Endothelial cell of umbilical vein (primary cell): ENCODE results near the gene RANBP3L. TPM values are rescaled to one million over a fixed set of nuclear protein-coding genes. Genes with fewer than 3 reads are reported as not detected.

Source experiments
- BruUV-seq: library from RNA; stranded (reverse); fragments of 400-500 nt; replicated peaks from 2 replicates; lab custom pipeline; 2021; lab: Mats Ljungman, UMichigan
- CTCF ChIA-PET: fragments of 300-600, 350-600 bp; sonication (Branson Sonifier 250); formaldehyde crosslinking; loops from one replicate; lab custom pipeline; 2021; ENCODE audit warnings: antibody characterized with exemption, inconsistent platforms; lab: Charles Lee
- POLR2A ChIA-PET: fragments of 300-600, 350-600 bp; sonication (Branson Sonifier 250); formaldehyde crosslinking; loops from one replicate; lab custom pipeline; 2021; ENCODE audit warnings: antibody characterized with exemption, inconsistent platforms; lab: Charles Lee
- DNase-seq: peaks from one replicate; pipeline ENCODE4 v3.0.0-alpha.2; 2011; ENCODE audit warnings: low read depth, low spot score
- FAIRE-seq: peaks from 2 replicates; lab custom pipeline; 2011; peaks lifted over from hg19 to GRCh38; lab: Jason Lieb, UNC
- H2AFZ ChIP-seq: 2 replicates; pipeline ENCODE4 v1.6.0; 2012; ENCODE audit warnings: low read depth, low read length, control low read depth, inconsistent platforms
- H3K27ac ChIP-seq: 2 replicates; pipeline ENCODE4 v1.5.1; 2011; ENCODE audit warnings: low read depth, mild to moderate bottlenecking, control low read depth, low read length, moderate library complexity; ENCODE audit not compliant: insufficient read depth
- H3K27me3 ChIP-seq, 2 experiments: 2 replicates each; pipeline versions ENCODE4 v1.6.0 to v1.6.1; 2011; ENCODE audit warnings: low read length in 2 of 2, mixed read lengths in 1 of 2; ENCODE audit not compliant: control insufficient read depth in 2 of 2, insufficient read depth in 2 of 2
- H3K36me3 ChIP-seq, 2 experiments: 2 replicates in 1 of 2; 3 replicates in 1 of 2; pipeline ENCODE4 v1.5.1; 2011; ENCODE audit warnings: low read length in 2 of 2, mild to moderate bottlenecking in 1 of 2, moderate library complexity in 1 of 2; ENCODE audit not compliant: control insufficient read depth in 2 of 2, insufficient read depth in 2 of 2; ENCODE audit errors: extremely low read depth in 1 of 2
- H3K4me1 ChIP-seq: 3 replicates; pipeline ENCODE4 v1.5.1; 2011; ENCODE audit warnings: mild to moderate bottlenecking, low read length; ENCODE audit not compliant: control insufficient read depth, insufficient read depth; ENCODE audit errors: extremely low read depth
- H3K4me2 ChIP-seq: 2 replicates; pipeline ENCODE4 v1.6.1; 2011; ENCODE audit warnings: low read length, control low read depth, mixed read lengths; ENCODE audit not compliant: insufficient read depth
- H3K4me3 ChIP-seq, 3 experiments: fragments of 200-600 bp in 1 of 3; sonication (generic), shearing (Covaris generic) in 1 of 3; replicated peaks in 1 of 3; 2 replicates each; pipeline ENCODE4 v1.5.1; 2011 to 2016; ENCODE audit warnings: control low read depth in 3 of 3, low read length in 3 of 3, mild to moderate bottlenecking in 2 of 3, inconsistent platforms in 1 of 3, low read depth in 1 of 3, moderate library complexity in 1 of 3; ENCODE audit not compliant: insufficient read depth in 1 of 3
- H3K79me2 ChIP-seq: 2 replicates; pipeline ENCODE4 v1.6.0; 2012; ENCODE audit warnings: low read length, inconsistent platforms; ENCODE audit not compliant: control insufficient read depth, insufficient read depth
- H3K9ac ChIP-seq: replicated peaks from 2 replicates; pipeline ENCODE3; 2011; ENCODE audit warnings: low read length, control low read depth; ENCODE audit not compliant: insufficient read depth; ENCODE audit errors: extremely low read depth
- H3K9me1 ChIP-seq: replicated peaks from 3 replicates; pipeline ENCODE4 v1.6.0; 2011; ENCODE audit warnings: mild to moderate bottlenecking, low read length; ENCODE audit not compliant: control insufficient read depth, insufficient read depth; ENCODE audit errors: extremely low read depth
- H3K9me3 ChIP-seq: replicated peaks from 2 replicates; pipeline ENCODE4 v1.5.1; 2012; ENCODE audit warnings: low read length, inconsistent platforms; ENCODE audit not compliant: control insufficient read depth, insufficient read depth
- H4K20me1 ChIP-seq: replicated peaks from 2 replicates; pipeline ENCODE3; 2011; ENCODE audit warnings: mild to moderate bottlenecking, low read length; ENCODE audit not compliant: control insufficient read depth, insufficient read depth; ENCODE audit errors: extremely low read depth
- CTCF ChIP-seq, 2 donors: IDR thresholded peaks; 1 replicate in 1 of 2; 2 replicates in 1 of 2; pipeline ENCODE4 v1.5.1; 2011; ENCODE audit warnings: low read length in 2 of 2, mild to moderate bottlenecking in 2 of 2, moderate library complexity in 2 of 2, control low read depth in 1 of 2, inconsistent platforms in 1 of 2, low read depth in 1 of 2; ENCODE audit not compliant: insufficient read depth in 1 of 2; ENCODE audit errors: extremely low read depth in 1 of 2
- EZH2 ChIP-seq: IDR thresholded peaks from 2 replicates; pipeline ENCODE4 v1.6.1; 2012; ENCODE audit warnings: borderline replicate concordance, low read depth, mild to moderate bottlenecking, moderate library complexity, low read length, inconsistent platforms; ENCODE audit not compliant: severe bottlenecking
- FOS ChIP-seq: IDR thresholded peaks from 2 replicates; pipeline ENCODE4 v1.6.1; 2011; ENCODE audit warnings: mild to moderate bottlenecking, low read length, moderate library complexity, borderline replicate concordance; ENCODE audit not compliant: insufficient read depth
- GATA2 ChIP-seq: IDR thresholded peaks from 2 replicates; pipeline ENCODE4 v1.7.0; 2011; ENCODE audit warnings: low read depth, mild to moderate bottlenecking, moderate library complexity, mixed read lengths, low read length; ENCODE audit not compliant: insufficient read length, insufficient read depth
- JUN ChIP-seq: IDR thresholded peaks from 2 replicates; pipeline ENCODE4 v1.6.1; 2011; ENCODE audit warnings: borderline replicate concordance, low read depth; ENCODE audit not compliant: insufficient read length, insufficient read depth
- MYC ChIP-seq: IDR thresholded peaks from one replicate; pipeline ENCODE4 v1.6.1; 2011; ENCODE audit warnings: mild to moderate bottlenecking, low read depth, low read length
- POLR2A ChIP-seq: IDR thresholded peaks from 2 replicates; pipeline ENCODE4 v1.6.1; 2012; ENCODE audit warnings: low read depth, mild to moderate bottlenecking, control low read depth, low read length
- POLR2AphosphoS5 ChIP-seq: IDR thresholded peaks from 2 replicates; pipeline ENCODE4 v1.6.1; 2012; ENCODE audit warnings: low read depth, mild to moderate bottlenecking, control low read depth, low read length, moderate library complexity; ENCODE audit not compliant: insufficient read depth
- dilution Hi-C: fragments of 300-500 bp; cut with MboI; formaldehyde crosslinking; loops from one replicate; pipeline ENCODE4 v1.15.0; 2019; ENCODE audit warnings: low sequenced_read_pairs; ENCODE audit not compliant: extremely low pct_ligation_motif_present
- intact Hi-C: fragments of 100-400 bp; cut with micrococcal nuclease; formaldehyde crosslinking; loops from one replicate; pipeline ENCODE4 v1.10.0; 2022
- polyA plus RNA-seq, 4 experiments: library from polyadenylated mRNA; depleted of rRNA in 3 of 4; stranded (reverse) in 3 of 4; unstranded in 1 of 4; fragments of >200 nt; gene quantifications; 2 replicates each; pipeline versions ENCODE4 v1.2.1 to v1.2.3, GENCODE V29; 2011 to 2012; ENCODE audit warnings: missing spikeins in 1 of 4
- total RNA-seq: library from RNA; stranded (reverse); gene quantifications from 2 replicates; pipeline ENCODE4 v1.2.3, GENCODE V29; 2021
- TF ChIP-seq, protein P1 (sequence below): IDR thresholded peaks from 2 replicates; pipeline ENCODE4 v1.6.1; 2011; ENCODE audit not compliant: insufficient read depth, insufficient read length

RANBP3L gene
- total and polyA plus RNA-seq, 2 donors (not counting 3 experiments of a cell fraction or from before 2014, with no cell fraction given), result not detected

GRCh38 chr5:36337597-36337996 is 35.9 kb upstream of the RANBP3L start:
- H3K9me1 ChIP-seq, result no peaks in the 10 kb centered on the region
- no peak for DNase-seq
- CTCF ChIA-PET, result no interaction called here
- H2AFZ ChIP-seq, result no peak overlapping the region
- dilution Hi-C loops, result no loop called here
- no TSS peak for BruUV-seq
- POLR2A ChIA-PET, result no interaction called here
- H3K27ac ChIP-seq, result no peak overlapping the region
- H3K9me3 ChIP-seq, result no peaks in the 10 kb centered on the region
- no peaks in the 10 kb centered on the region for H3K36me3 ChIP-seq
- no peaks in the 10 kb centered on the region for H3K27me3 ChIP-seq
- no peak for FAIRE-seq
- H3K9ac ChIP-seq, result no peak overlapping the region
- H3K4me1 ChIP-seq, result no peaks in the 10 kb centered on the region
- no peak overlapping the region for H3K4me3 ChIP-seq
- H3K4me2 ChIP-seq, result no peak overlapping the region
- intact Hi-C loops, result no loop called here
- no peaks in the 10 kb centered on the region for H3K79me2 ChIP-seq
- H4K20me1 ChIP-seq, result no peaks in the 10 kb centered on the region
- no peak for TF ChIP-seq JUN
- no peak for TF ChIP-seq GATA2
- no peak for TF ChIP-seq FOS
- TF ChIP-seq POLR2A, result no peak
- no peak for TF ChIP-seq MYC
- TF ChIP-seq EZH2, result no peak
- no peak for TF ChIP-seq POLR2AphosphoS5
- TF ChIP-seq, protein P1, sequence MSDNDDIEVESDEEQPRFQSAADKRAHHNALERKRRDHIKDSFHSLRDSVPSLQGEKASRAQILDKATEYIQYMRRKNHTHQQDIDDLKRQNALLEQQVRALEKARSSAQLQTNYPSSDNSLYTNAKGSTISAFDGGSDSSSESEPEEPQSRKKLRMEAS, result no peak
- TF ChIP-seq CTCF (IDR thresholded peaks at IDR 0.05; ENCODE audit: extremely low read depth in 1 of 2, insufficient read depth in 1 of 2, low read depth in 1 of 2, low read length in 2 of 2), result no peak
